Kidney glomerular epithelial cell (primary cell): ENCODE results near the gene TMEM174.
A peak's percentile ranks its signal among the peaks of the same experiment; 100 is the strongest.

ENCODE experiments used
- DNase-seq: peaks from one replicate; lab custom pipeline; 2025; lab: John Stamatoyannopoulos, UW

TMEM174 gene

GRCh38 chr5:73172951-73173350 is at the start of gene TMEM174:
Gene TMEM174, plus strand, starts transcription at chr5:73173193. Its CDS starts 51 bp downstream, at chr5:73173244.
- DNase-seq = no peak

GRCh38 chr5:73125289-73125688 is 47.7 kb upstream of the TMEM174 start:
- no peak for DNase-seq

GRCh38 chr5:73126381-73126780 is 46.6 kb upstream of the TMEM174 start:
- no peak for DNase-seq

- DNase-seq = no peak
Observed at GRCh38 chr5:73126957-73127356, 46.0 kb upstream of the TMEM174 start.

GRCh38 chr5:73129143-73129542 is 43.9 kb upstream of the TMEM174 start:
- DNase-seq = no peak

- no peak for DNase-seq
Observed at GRCh38 chr5:73130811-73131210, 42.2 kb upstream of the TMEM174 start.

- DNase-seq = peak; percentile 18
Observed at GRCh38 chr5:73131711-73132425, 41.1 kb upstream of the TMEM174 start.

- DNase-seq = no peak
Observed at GRCh38 chr5:73132759-73133158, 40.2 kb upstream of the TMEM174 start.

GRCh38 chr5:73135021-73135420 is 38.0 kb upstream of the TMEM174 start:
- DNase-seq = no peak

- peak; percentile 34 for DNase-seq
Observed at GRCh38 chr5:73135429-73136054, 37.5 kb upstream of the TMEM174 start.

- peak; percentile 29 for DNase-seq
Observed at GRCh38 chr5:73136055-73136562, 36.9 kb upstream of the TMEM174 start.

GRCh38 chr5:73137563-73138530 is 35.1 kb upstream of the TMEM174 start:
- DNase-seq = no peak

- no peak for DNase-seq
Observed at GRCh38 chr5:73139485-73139884, 33.5 kb upstream of the TMEM174 start.

GRCh38 chr5:73140801-73141200 is 32.2 kb upstream of the TMEM174 start:
- DNase-seq = no peak

GRCh38 chr5:73142035-73142434 is 31.0 kb upstream of the TMEM174 start:
- DNase-seq = no peak

- no peak for DNase-seq
Observed at GRCh38 chr5:73143716-73144115, 29.3 kb upstream of the TMEM174 start.

- no peak for DNase-seq
Observed at GRCh38 chr5:73149540-73149939, 23.5 kb upstream of the TMEM174 start.

GRCh38 chr5:73150876-73151275 is 22.1 kb upstream of the TMEM174 start:
- no peak for DNase-seq

GRCh38 chr5:73151766-73152410 is 21.1 kb upstream of the TMEM174 start:
- DNase-seq = no peak

- DNase-seq = no peak
Observed at GRCh38 chr5:73152411-73153388, 20.3 kb upstream of the TMEM174 start.

- DNase-seq = no peak
Observed at GRCh38 chr5:73153513-73153912, 19.5 kb upstream of the TMEM174 start.
